ENCODE measurements around the gene PGRMC2.

GRCh38 chr4:128291096-128291495 is 3.5 kb upstream of the PGRMC2 start:
- TF ChIP-seq, protein P1, sequence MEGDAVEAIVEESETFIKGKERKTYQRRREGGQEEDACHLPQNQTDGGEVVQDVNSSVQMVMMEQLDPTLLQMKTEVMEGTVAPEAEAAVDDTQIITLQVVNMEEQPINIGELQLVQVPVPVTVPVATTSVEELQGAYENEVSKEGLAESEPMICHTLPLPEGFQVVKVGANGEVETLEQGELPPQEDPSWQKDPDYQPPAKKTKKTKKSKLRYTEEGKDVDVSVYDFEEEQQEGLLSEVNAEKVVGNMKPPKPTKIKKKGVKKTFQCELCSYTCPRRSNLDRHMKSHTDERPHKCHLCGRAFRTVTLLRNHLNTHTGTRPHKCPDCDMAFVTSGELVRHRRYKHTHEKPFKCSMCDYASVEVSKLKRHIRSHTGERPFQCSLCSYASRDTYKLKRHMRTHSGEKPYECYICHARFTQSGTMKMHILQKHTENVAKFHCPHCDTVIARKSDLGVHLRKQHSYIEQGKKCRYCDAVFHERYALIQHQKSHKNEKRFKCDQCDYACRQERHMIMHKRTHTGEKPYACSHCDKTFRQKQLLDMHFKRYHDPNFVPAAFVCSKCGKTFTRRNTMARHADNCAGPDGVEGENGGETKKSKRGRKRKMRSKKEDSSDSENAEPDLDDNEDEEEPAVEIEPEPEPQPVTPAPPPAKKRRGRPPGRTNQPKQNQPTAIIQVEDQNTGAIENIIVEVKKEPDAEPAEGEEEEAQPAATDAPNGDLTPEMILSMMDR (IDR thresholded peaks at IDR 0.05): no peak
- TF ChIP-seq EP300 (IDR thresholded peaks at IDR 0.05): no peak
